Astrocyte (in vitro differentiated cells and primary cell): ENCODE measurements around the gene MED13L.

Source experiments
- CTCF ChIP-seq: IDR thresholded peaks from 2 replicates; pipeline ENCODE4 v1.5.1; 2011; ENCODE audit warnings: low read depth, mild to moderate bottlenecking, inconsistent platforms, low read length, moderate library complexity; ENCODE audit not compliant: insufficient read depth
- EZH2 ChIP-seq: IDR thresholded peaks from 2 replicates; pipeline ENCODE4 v1.6.1; 2012; ENCODE audit warnings: mild to moderate bottlenecking, low read length, inconsistent platforms; ENCODE audit not compliant: insufficient read depth

DNA sequence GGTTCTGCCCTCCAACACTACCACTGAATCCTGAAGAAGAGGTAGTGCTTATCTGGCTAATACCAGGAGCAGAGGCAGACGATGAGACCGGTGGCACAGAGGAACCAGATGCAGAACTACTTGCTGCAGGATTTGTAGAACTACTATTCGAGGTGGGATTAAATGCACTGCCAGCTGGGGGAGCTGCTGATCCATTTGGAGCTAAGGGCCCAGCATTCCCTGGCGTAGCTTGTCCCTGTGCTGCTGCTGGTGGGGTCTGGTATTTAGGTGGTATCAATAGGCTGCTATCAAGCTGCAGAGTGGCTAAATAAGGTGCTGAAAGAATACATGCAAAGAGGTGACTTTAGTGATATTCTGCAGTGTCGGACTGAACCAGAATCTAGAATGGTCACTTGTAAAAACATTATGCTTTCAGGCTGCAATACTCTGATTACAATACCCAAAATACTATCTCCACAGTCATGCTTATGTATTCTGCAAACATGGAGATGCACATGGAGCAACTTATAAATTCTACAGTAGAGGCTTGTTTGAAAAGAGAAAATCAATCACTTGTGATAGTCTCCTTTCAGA, 294.2 kb downstream of the MED13L start:
- TF ChIP-seq CTCF = no peak
- TF ChIP-seq EZH2 = no peak
